H9 (cell line): Measurements from ENCODE around the gene MRPL48. TPM values are rescaled to one million over a fixed set of nuclear protein-coding genes. Genes with fewer than 3 reads are reported as not detected.

Experiments
- DNase-seq: peaks from one replicate; pipeline ENCODE4 v3.0.0-alpha.2; 2017
- H2AFZ ChIP-seq: one replicate; pipeline ENCODE4 v1.6.1; 2013; ENCODE audit warnings: mild to moderate bottlenecking, low read length, control low read depth, moderate library complexity
- H2AK5ac ChIP-seq: 2 replicates; pipeline ENCODE4 v1.6.1; 2013; ENCODE audit warnings: low read length, control low read depth, mixed read lengths; ENCODE audit not compliant: insufficient read length
- H2BK120ac ChIP-seq: one replicate; pipeline ENCODE4 v1.6.1; 2013; ENCODE audit warnings: low read depth, mild to moderate bottlenecking, low read length, control low read depth, inconsistent platforms; ENCODE audit not compliant: poor library complexity, severe bottlenecking
- H2BK12ac ChIP-seq: 2 replicates; pipeline ENCODE4 v1.6.1; 2013; ENCODE audit warnings: low read length, control low read depth, mixed read lengths, low read depth; ENCODE audit not compliant: insufficient read length
- H2BK15ac ChIP-seq: 2 replicates; pipeline ENCODE4 v1.6.1; 2013; ENCODE audit warnings: low read depth, low read length, control low read depth
- H2BK20ac ChIP-seq: one replicate; pipeline ENCODE4 v1.6.1; 2013; ENCODE audit warnings: low read depth, mild to moderate bottlenecking, low read length, control low read depth, inconsistent platforms; ENCODE audit not compliant: poor library complexity, severe bottlenecking
- H2BK5ac ChIP-seq: 2 replicates; pipeline ENCODE4 v1.6.1; 2013; ENCODE audit warnings: low read length, control low read depth, mixed read lengths; ENCODE audit not compliant: insufficient read length
- H3K14ac ChIP-seq: 2 replicates; pipeline ENCODE4 v1.6.1; 2013; ENCODE audit warnings: low read length, control low read depth; ENCODE audit not compliant: insufficient read depth
- H3K18ac ChIP-seq: 2 replicates; pipeline ENCODE4 v1.6.1; 2013; ENCODE audit warnings: low read depth, mild to moderate bottlenecking, mixed read lengths, low read length, control low read depth; ENCODE audit not compliant: insufficient read length
- H3K23ac ChIP-seq: 2 replicates; pipeline ENCODE4 v1.6.1; 2013; ENCODE audit warnings: low read length, control low read depth, mixed read lengths, low read depth; ENCODE audit not compliant: insufficient read length
- H3K23me2 ChIP-seq: 2 replicates; pipeline ENCODE4 v1.6.1; 2013; ENCODE audit warnings: low read depth, mild to moderate bottlenecking, mixed read lengths, low read length, control low read depth; ENCODE audit not compliant: insufficient read length, poor library complexity, severe bottlenecking
- H3K27ac ChIP-seq: 2 replicates; pipeline ENCODE4 v1.5.1; 2013; ENCODE audit warnings: low read length, control low read depth, mixed read lengths, low read depth; ENCODE audit not compliant: insufficient read length
- H3K27me3 ChIP-seq: 2 replicates; pipeline ENCODE4 v1.6.1; 2013; ENCODE audit warnings: low read length, control low read depth, inconsistent platforms; ENCODE audit not compliant: insufficient read depth
- H3K4ac ChIP-seq: 2 replicates; pipeline ENCODE4 v1.6.1; 2013; ENCODE audit warnings: low read depth, mild to moderate bottlenecking, control low read depth, inconsistent platforms, low read length, moderate library complexity
- H3K4me1 ChIP-seq: 2 replicates; pipeline ENCODE4 v1.6.1; 2013; ENCODE audit warnings: low read length, control low read depth, inconsistent platforms; ENCODE audit not compliant: insufficient read depth
- H3K4me2 ChIP-seq: 2 replicates; pipeline ENCODE4 v1.6.1; 2013; ENCODE audit warnings: low read length, control low read depth, mixed read lengths; ENCODE audit not compliant: insufficient read length, insufficient read depth
- H3K56ac ChIP-seq: 2 replicates; pipeline ENCODE4 v1.6.1; 2013; ENCODE audit warnings: low read depth, mild to moderate bottlenecking, mixed read lengths, low read length, control low read depth; ENCODE audit not compliant: insufficient read length
- H3K79me1 ChIP-seq: 2 replicates; pipeline ENCODE4 v1.6.1; 2013; ENCODE audit warnings: low read depth, mild to moderate bottlenecking, moderate library complexity, low read length, control low read depth, inconsistent platforms; ENCODE audit not compliant: insufficient read depth, poor library complexity, severe bottlenecking
- H3K79me2 ChIP-seq: 2 replicates; pipeline ENCODE4 v1.6.1; 2013; ENCODE audit warnings: low read length, control low read depth, inconsistent platforms; ENCODE audit not compliant: insufficient read depth
- H3K9ac ChIP-seq: 2 replicates; pipeline ENCODE4 v1.6.1; 2013; ENCODE audit warnings: low read length, control low read depth, mixed read lengths; ENCODE audit not compliant: insufficient read length; ENCODE audit errors: extremely low read depth
- H3K9me3 ChIP-seq: one replicate; pipeline ENCODE4 v1.6.1; 2013; ENCODE audit warnings: low read depth, low read length, inconsistent platforms; ENCODE audit not compliant: control insufficient read depth
- H3T11ph ChIP-seq: one replicate; pipeline ENCODE4 v1.6.1; 2013; ENCODE audit warnings: mild to moderate bottlenecking, low read length, control low read depth, inconsistent platforms
- H4K20me1 ChIP-seq: one replicate; pipeline ENCODE4 v1.6.1; 2013; ENCODE audit not compliant: control insufficient read depth, insufficient read length, insufficient read depth
- H4K5ac ChIP-seq: 2 replicates; pipeline ENCODE4 v1.6.1; 2013; ENCODE audit warnings: low read depth, mild to moderate bottlenecking, mixed read lengths, low read length, control low read depth; ENCODE audit not compliant: insufficient read length
- H4K8ac ChIP-seq: replicated peaks from 2 replicates; pipeline ENCODE4 v1.6.1; 2013; ENCODE audit warnings: low read length, control low read depth, mixed read lengths, low read depth; ENCODE audit not compliant: insufficient read length
- H4K91ac ChIP-seq: 2 replicates; pipeline ENCODE4 v1.6.1; 2013; ENCODE audit warnings: low read depth, mild to moderate bottlenecking, moderate library complexity, mixed read lengths, low read length, control low read depth; ENCODE audit not compliant: insufficient read length
- H3K27ac Mint-ChIP-seq, 3 experiments: 2 replicates in 2 of 3; 3 replicates in 1 of 3; pipeline ENCODE4 v1.8.0; 2020 to 2021; ENCODE audit warnings: mixed read lengths in 3 of 3, mild to moderate bottlenecking in 1 of 3, moderate library complexity in 1 of 3
- H3K27me3 Mint-ChIP-seq: 2 replicates; pipeline ENCODE4 v1.8.0; 2021; ENCODE audit warnings: low read depth, mild to moderate bottlenecking, moderate library complexity, mixed read lengths
- H3K36me3 Mint-ChIP-seq, 3 experiments: 2 replicates in 2 of 3; 3 replicates in 1 of 3; pipeline ENCODE4 v1.8.0; 2020 to 2021; ENCODE audit warnings: low read depth in 3 of 3, mixed read lengths in 3 of 3; ENCODE audit not compliant: insufficient read depth in 1 of 3
- H3K4me1 Mint-ChIP-seq, 2 experiments: 2 replicates each; pipeline ENCODE4 v1.8.0; 2020; ENCODE audit warnings: mixed read lengths in 2 of 2
- H3K4me3 Mint-ChIP-seq, 2 experiments: 2 replicates in 1 of 2; 3 replicates in 1 of 2; pipeline ENCODE4 v1.8.0; 2020 to 2021; ENCODE audit warnings: mild to moderate bottlenecking in 2 of 2, mixed read lengths in 2 of 2, moderate library complexity in 1 of 2
- H3K9me3 Mint-ChIP-seq, 2 experiments: 2 replicates in 1 of 2; 3 replicates in 1 of 2; pipeline ENCODE4 v1.8.0; 2020; ENCODE audit warnings: mild to moderate bottlenecking in 2 of 2, mixed read lengths in 2 of 2, moderate library complexity in 1 of 2
- CTCF ChIP-seq: fragments of 200-600 bp; sonication (generic); conservative IDR thresholded peaks from 3 replicates; pipeline ENCODE4 v1.8.0; 2021; ENCODE audit warnings: antibody characterized with exemption, mild to moderate bottlenecking
- WGBS: extraction: QIAGEN DNeasy Blood & Tissue Kit; methylation state at CpG from one replicate; pipeline ENCODE4 v1.1.7; 2013; ENCODE audit warnings: missing lambda C conversion rate, low lambda C conversion rate, mixed read lengths; ENCODE audit not compliant: insufficient read length; ENCODE audit errors: extremely low coverage; 5-methylcytosine and 5-hydroxymethylcytosine counted together
- total RNA-seq: library from RNA; stranded (reverse); gene quantifications from 2 replicates; pipeline ENCODE4 v1.2.1, GENCODE V29; 2021

MRPL48 gene
- total RNA-seq, 1 experiment from 2014 or later: 36.4 TPM

GRCh38 chr11:73866095-73866579 lies 78.5 kb downstream of the MRPL48 start:
- H2BK20ac ChIP-seq: no peak overlapping the region
- no peaks in the 10 kb centered on the region; the same call in 1 of the 2 replicates for H3K27me3 Mint-ChIP-seq
- H3K9me3 ChIP-seq: no peaks in the 10 kb centered on the region
- H3K9ac ChIP-seq: no peak overlapping the region
- no peak overlapping the region for H2BK12ac ChIP-seq
- H2AK5ac ChIP-seq: no peak overlapping the region
- no peak overlapping the region for H3K4ac ChIP-seq
- no peak for TF ChIP-seq CTCF
- no peak overlapping the region for H4K91ac ChIP-seq
- no peak overlapping the region for H3K4me3 Mint-ChIP-seq
- no peaks in the 10 kb centered on the region for H3K4me1 ChIP-seq
- no peak overlapping the region for H2BK15ac ChIP-seq
- no CpG with 5 or more reads among the region's 5 CpGs for WGBS
- no peak overlapping the region for H3K4me2 ChIP-seq
- peak overlapping the region in 2 of 3 experiments; percentile 4 to 53; a peak in 1 of 7 replicates for H3K27ac Mint-ChIP-seq
- H3K56ac ChIP-seq: no peak overlapping the region
- H3K18ac ChIP-seq: no peak overlapping the region
- peaks cover 3 to 19% (median 5%) of the 10 kb centered on the region in 3 experiments; a peak in 6 of 7 replicates for H3K36me3 Mint-ChIP-seq
- H3K27ac ChIP-seq: no peak overlapping the region
- no peaks in the 10 kb centered on the region for H4K20me1 ChIP-seq
- no peaks in the 10 kb centered on the region for H3K23me2 ChIP-seq
- H2AFZ ChIP-seq: no peak overlapping the region
- H4K8ac ChIP-seq: no peak overlapping the region
- H3K14ac ChIP-seq: no peak overlapping the region
- peaks cover 2 to 4% of the 10 kb centered on the region in 2 experiments; a peak in 3 of 4 replicates for H3K4me1 Mint-ChIP-seq
- no peak overlapping the region for H3K23ac ChIP-seq
- no peaks in the 10 kb centered on the region for H3K79me2 ChIP-seq
- no peak overlapping the region for H2BK5ac ChIP-seq
- H3T11ph ChIP-seq: no peak overlapping the region
- no peak overlapping the region for H2BK120ac ChIP-seq
- no peaks in the 10 kb centered on the region for H3K9me3 Mint-ChIP-seq
- H3K79me1 ChIP-seq: no peaks in the 10 kb centered on the region
- no peak overlapping the region for H4K5ac ChIP-seq
- H3K27me3 ChIP-seq: no peaks in the 10 kb centered on the region
- DNase-seq: no peak
